Mesothelial cell of epicardium (in vitro differentiated cells): ENCODE measurements around the gene LDLRAD4. TPM values are rescaled to one million over a fixed set of nuclear protein-coding genes. Genes with fewer than 3 reads are reported as not detected.

ENCODE experiments used
- DNase-seq, 2 experiments: peaks; one replicate each; pipeline ENCODE4 v3.0.0; 2021; ENCODE audit warnings: low spot score in 2 of 2; ENCODE audit not compliant: unreplicated experiment in 2 of 2
- H3K27ac Mint-ChIP-seq: 2 replicates; pipeline ENCODE4 v1.8.0; 2021; ENCODE audit warnings: mixed read lengths
- H3K27me3 Mint-ChIP-seq: 2 replicates; pipeline ENCODE4 v1.8.0; 2021; ENCODE audit warnings: low read depth, mixed read lengths
- H3K36me3 Mint-ChIP-seq: 2 replicates; pipeline ENCODE4 v1.8.0; 2021; ENCODE audit warnings: mixed read lengths
- H3K4me1 Mint-ChIP-seq: 2 replicates; pipeline ENCODE4 v1.8.0; 2021; ENCODE audit warnings: mixed read lengths
- H3K4me3 Mint-ChIP-seq: 2 replicates; pipeline ENCODE4 v1.8.0; 2021; ENCODE audit warnings: mild to moderate bottlenecking, moderate library complexity, mixed read lengths
- H3K9me3 Mint-ChIP-seq: 2 replicates; pipeline ENCODE4 v1.8.0; 2021; ENCODE audit warnings: mixed read lengths
- CTCF ChIP-seq: fragments of 200-600 bp; sonication (generic); IDR thresholded peaks from one replicate; pipeline ENCODE4 v1.5.0; 2021; ENCODE audit warnings: antibody characterized with exemption; ENCODE audit not compliant: unreplicated experiment
- total RNA-seq: library from RNA; stranded (reverse); gene quantifications from 3 replicates; pipeline ENCODE4 v1.2.1, GENCODE V29; 2021

The LDLRAD4 gene
- total RNA-seq, 1 donor from 2014 or later, result 29.7 TPM

GRCh38 chr18:13191031-13191430 is 27.5 kb upstream of the LDLRAD4 start:
- TF ChIP-seq CTCF, result no peak
- H3K27ac Mint-ChIP-seq, result no peak overlapping the region
- no peak for DNase-seq
- H3K27me3 Mint-ChIP-seq, result no peaks in the 10 kb centered on the region
- no peaks in the 10 kb centered on the region for H3K9me3 Mint-ChIP-seq
- H3K4me3 Mint-ChIP-seq, result no peak overlapping the region
- H3K4me1 Mint-ChIP-seq, result peaks cover 8% of the 10 kb centered on the region
- no peaks in the 10 kb centered on the region for H3K36me3 Mint-ChIP-seq

GRCh38 chr18:13191779-13192178 is 26.8 kb upstream of the LDLRAD4 start:
- Mint-ChIP-seq H3K4me3 (no peak overlapping the region), H3K36me3 (no peaks in the 10 kb centered on the region), H3K4me1 (peaks cover 8% of the 10 kb centered on the region), H3K27me3 (no peaks in the 10 kb centered on the region), H3K9me3 (peaks cover 3% of the 10 kb centered on the region), H3K27ac (peak overlapping the region; percentile 53)
- DNase-seq, result no peak
- TF ChIP-seq CTCF, result no peak

- no peak for TF ChIP-seq CTCF
- Mint-ChIP-seq H3K4me3 (no peak overlapping the region), H3K27me3 (no peaks in the 10 kb centered on the region), H3K27ac (no peak overlapping the region), H3K9me3 (peaks cover 11% of the 10 kb centered on the region), H3K4me1 (peaks cover 8% of the 10 kb centered on the region), H3K36me3 (no peaks in the 10 kb centered on the region)
- no peak for DNase-seq
Measured at GRCh38 chr18:13192970-13193369, 25.6 kb upstream of the LDLRAD4 start.

GRCh38 chr18:13194239-13194638 is 24.3 kb upstream of the LDLRAD4 start:
- no peak overlapping the region for H3K27ac Mint-ChIP-seq
- DNase-seq, result no peak
- H3K4me1 Mint-ChIP-seq, result peaks cover 8% of the 10 kb centered on the region
- H3K27me3 Mint-ChIP-seq, result no peaks in the 10 kb centered on the region
- peaks cover 21% of the 10 kb centered on the region for H3K9me3 Mint-ChIP-seq
- TF ChIP-seq CTCF, result no peak
- peaks cover 2% of the 10 kb centered on the region for H3K36me3 Mint-ChIP-seq
- H3K4me3 Mint-ChIP-seq, result no peak overlapping the region

GRCh38 chr18:13198701-13199100 is 19.9 kb upstream of the LDLRAD4 start:
- no peak for DNase-seq
- H3K4me1 Mint-ChIP-seq, result no peaks in the 10 kb centered on the region
- TF ChIP-seq CTCF, result no peak
- no peak overlapping the region for H3K4me3 Mint-ChIP-seq
- H3K27me3 Mint-ChIP-seq, result peaks cover 5% of the 10 kb centered on the region
- H3K9me3 Mint-ChIP-seq, result peaks cover 40% of the 10 kb centered on the region
- no peak overlapping the region for H3K27ac Mint-ChIP-seq
- peaks cover 4% of the 10 kb centered on the region for H3K36me3 Mint-ChIP-seq

GRCh38 chr18:13199169-13199568 is 19.4 kb upstream of the LDLRAD4 start:
- no peak overlapping the region for H3K4me3 Mint-ChIP-seq
- H3K4me1 Mint-ChIP-seq, result no peaks in the 10 kb centered on the region
- H3K36me3 Mint-ChIP-seq, result peaks cover 4% of the 10 kb centered on the region
- H3K27me3 Mint-ChIP-seq, result peaks cover 7% of the 10 kb centered on the region
- TF ChIP-seq CTCF, result no peak
- H3K27ac Mint-ChIP-seq, result no peak overlapping the region
- peaks cover 40% of the 10 kb centered on the region for H3K9me3 Mint-ChIP-seq
- no peak for DNase-seq
